ENCODE measurements around the gene CMTM5. TPM values are rescaled to one million over a fixed set of nuclear protein-coding genes. Genes with fewer than 3 reads are reported as not detected.

The CMTM5 gene
- total and polyA plus RNA-seq, 2 donors (not counting 3 experiments of a cell fraction or from before 2014, with no cell fraction given), result not detected

DNA sequence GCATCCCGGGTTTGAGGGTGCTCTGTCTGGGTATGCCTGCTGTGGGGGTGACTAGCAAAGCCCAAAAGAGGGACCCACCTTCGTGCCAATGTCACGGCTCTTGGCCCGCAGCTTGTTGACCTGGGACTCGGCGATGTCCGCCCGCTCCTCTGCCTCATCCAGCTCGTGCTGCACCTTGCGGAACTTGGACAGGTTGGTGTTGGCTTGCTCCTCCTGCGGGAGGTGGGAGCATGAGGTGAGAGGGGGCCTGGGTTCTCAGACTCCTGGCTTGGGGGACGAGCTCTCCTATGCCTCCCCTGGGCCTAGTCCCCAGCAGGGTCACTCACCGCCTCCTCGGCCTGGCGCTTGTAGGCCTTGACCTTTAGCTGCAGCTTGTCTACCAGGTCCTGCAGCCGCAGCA lies 36.8 kb downstream of the CMTM5 start:
- no peaks in the 10 kb centered on the region for H3K79me2 ChIP-seq (ENCODE audit: control insufficient read depth, insufficient read depth, low read length)
- H3K27ac ChIP-seq (ENCODE audit: insufficient read depth, low read depth, low read length), result no peak overlapping the region
- H3K9me3 ChIP-seq (replicated peaks; ENCODE audit: control insufficient read depth, insufficient read depth, low read length), result no peaks in the 10 kb centered on the region
- dilution Hi-C loops (cut with MboI; ENCODE audit: extremely low pct_ligation_motif_present, low sequenced_read_pairs) (no loop called here), intact Hi-C loops (cut with micrococcal nuclease) (no loop called here)
- no TSS peak for BruUV-seq (replicated peaks)
- ChIA-PET POLR2A (no interaction called here), CTCF (interaction anchor here (0.8 to 1.8 kb wide), 2 partner anchors 22 to 34 kb away, joined by 3 to 4 read pairs; no protein-coding TSS in a partner anchor)
- no peak overlapping the region for H3K9ac ChIP-seq (replicated peaks; ENCODE audit: extremely low read depth, insufficient read depth, low read length)
- TF ChIP-seq MYC (IDR thresholded peaks at IDR 0.05; ENCODE audit: low read depth, low read length), result no peak
- no peak for TF ChIP-seq GATA2 (IDR thresholded peaks at IDR 0.05; ENCODE audit: insufficient read depth, insufficient read length, low read depth, low read length)
- no peak for TF ChIP-seq FOS (IDR thresholded peaks at IDR 0.05; ENCODE audit: borderline replicate concordance, insufficient read depth, low read length)
- no peak for TF ChIP-seq POLR2A (IDR thresholded peaks at IDR 0.05; ENCODE audit: low read depth, low read length)
- TF ChIP-seq POLR2AphosphoS5 (IDR thresholded peaks at IDR 0.05; ENCODE audit: insufficient read depth, low read depth, low read length), result no peak
- TF ChIP-seq, protein P1, sequence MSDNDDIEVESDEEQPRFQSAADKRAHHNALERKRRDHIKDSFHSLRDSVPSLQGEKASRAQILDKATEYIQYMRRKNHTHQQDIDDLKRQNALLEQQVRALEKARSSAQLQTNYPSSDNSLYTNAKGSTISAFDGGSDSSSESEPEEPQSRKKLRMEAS (IDR thresholded peaks at IDR 0.05; ENCODE audit: insufficient read depth, insufficient read length), result no peak
- no peak for TF ChIP-seq EZH2 (IDR thresholded peaks at IDR 0.05; ENCODE audit: borderline replicate concordance, low read depth, low read length, severe bottlenecking)
- TF ChIP-seq JUN (IDR thresholded peaks at IDR 0.05; ENCODE audit: borderline replicate concordance, insufficient read depth, insufficient read length, low read depth), result no peak
- TF ChIP-seq, protein P2, sequence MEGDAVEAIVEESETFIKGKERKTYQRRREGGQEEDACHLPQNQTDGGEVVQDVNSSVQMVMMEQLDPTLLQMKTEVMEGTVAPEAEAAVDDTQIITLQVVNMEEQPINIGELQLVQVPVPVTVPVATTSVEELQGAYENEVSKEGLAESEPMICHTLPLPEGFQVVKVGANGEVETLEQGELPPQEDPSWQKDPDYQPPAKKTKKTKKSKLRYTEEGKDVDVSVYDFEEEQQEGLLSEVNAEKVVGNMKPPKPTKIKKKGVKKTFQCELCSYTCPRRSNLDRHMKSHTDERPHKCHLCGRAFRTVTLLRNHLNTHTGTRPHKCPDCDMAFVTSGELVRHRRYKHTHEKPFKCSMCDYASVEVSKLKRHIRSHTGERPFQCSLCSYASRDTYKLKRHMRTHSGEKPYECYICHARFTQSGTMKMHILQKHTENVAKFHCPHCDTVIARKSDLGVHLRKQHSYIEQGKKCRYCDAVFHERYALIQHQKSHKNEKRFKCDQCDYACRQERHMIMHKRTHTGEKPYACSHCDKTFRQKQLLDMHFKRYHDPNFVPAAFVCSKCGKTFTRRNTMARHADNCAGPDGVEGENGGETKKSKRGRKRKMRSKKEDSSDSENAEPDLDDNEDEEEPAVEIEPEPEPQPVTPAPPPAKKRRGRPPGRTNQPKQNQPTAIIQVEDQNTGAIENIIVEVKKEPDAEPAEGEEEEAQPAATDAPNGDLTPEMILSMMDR (IDR thresholded peaks at IDR 0.05; ENCODE audit: extremely low read depth in 1 of 2, insufficient read depth in 1 of 2, low read depth in 1 of 2, low read length in 2 of 2), result no peak
- H3K4me3 ChIP-seq (replicated peaks in 1 of 3; ENCODE audit: insufficient read depth in 1 of 3, low read depth in 1 of 3, low read length in 3 of 3), result no peak overlapping the region
- no peak overlapping the region for H2AFZ ChIP-seq (ENCODE audit: low read depth, low read length)
- DNase-seq (ENCODE audit: low read depth, low spot score), result no peak
- no peak for FAIRE-seq
- no peaks in the 10 kb centered on the region for H3K4me1 ChIP-seq (ENCODE audit: control insufficient read depth, extremely low read depth, insufficient read depth, low read length)
- H3K4me2 ChIP-seq (ENCODE audit: insufficient read depth, low read length), result no peak overlapping the region
- H4K20me1 ChIP-seq (replicated peaks; ENCODE audit: control insufficient read depth, extremely low read depth, insufficient read depth, low read length), result no peaks in the 10 kb centered on the region
- no peaks in the 10 kb centered on the region for H3K36me3 ChIP-seq (ENCODE audit: control insufficient read depth in 2 of 2, extremely low read depth in 1 of 2, insufficient read depth in 2 of 2, low read length in 2 of 2)
- H3K27me3 ChIP-seq (ENCODE audit: control insufficient read depth in 2 of 2, insufficient read depth in 2 of 2, low read length in 2 of 2), result no peaks in the 10 kb centered on the region
- no peaks in the 10 kb centered on the region for H3K9me1 ChIP-seq (replicated peaks; ENCODE audit: control insufficient read depth, extremely low read depth, insufficient read depth, low read length)
